H1 (cell line): ENCODE measurements around the gene DTWD2. TPM values are rescaled to one million over a fixed set of nuclear protein-coding genes. Genes with fewer than 3 reads are reported as not detected.

ENCODE experiments used
- CTCF ChIA-PET: fragments of 300-600 bp; sonication (Branson Sonifier 250); formaldehyde crosslinking; loops from one replicate; lab custom pipeline; 2021; ENCODE audit not compliant: partially characterized antibody; lab: Charles Lee
- POLR2A ChIA-PET: fragments of 300-600 bp; sonication (Branson Sonifier 250); formaldehyde crosslinking; loops from one replicate; lab custom pipeline; 2021; ENCODE audit warnings: inconsistent platforms; ENCODE audit not compliant: partially characterized antibody; lab: Charles Lee
- DNase-seq, 2 experiments: peaks; one replicate each; pipeline versions ENCODE4 v3.0.0 to v3.0.0-alpha.2; 2010 to 2022; ENCODE audit warnings: low spot score in 2 of 2, low read depth in 1 of 2, mixed read lengths in 1 of 2
- FAIRE-seq: peaks from 2 replicates; lab custom pipeline; 2011; peaks lifted over from hg19 to GRCh38; lab: Jason Lieb, UNC
- H2AFZ ChIP-seq: 2 replicates; pipeline ENCODE4 v1.8.1; 2012; ENCODE audit warnings: low read length, inconsistent platforms
- H2AK5ac ChIP-seq: 2 replicates; pipeline ENCODE4 v1.6.1; 2013; ENCODE audit warnings: low read depth, low read length
- H2BK120ac ChIP-seq: replicated peaks from 2 replicates; pipeline ENCODE3; 2013; ENCODE audit warnings: low read depth, low read length, inconsistent platforms
- H2BK12ac ChIP-seq: 2 replicates; pipeline ENCODE4 v1.6.1; 2013; ENCODE audit warnings: low read depth, low read length
- H2BK15ac ChIP-seq: 2 replicates; pipeline ENCODE4 v1.6.1; 2013; ENCODE audit warnings: low read length
- H2BK20ac ChIP-seq: 2 replicates; pipeline ENCODE4 v1.6.1; 2013; ENCODE audit warnings: low read length
- H2BK5ac ChIP-seq: 2 replicates; pipeline ENCODE4 v1.6.1; 2013; ENCODE audit warnings: low read depth, low read length
- H3K14ac ChIP-seq: 2 replicates; pipeline ENCODE4 v1.6.1; 2013; ENCODE audit warnings: inconsistent platforms; ENCODE audit not compliant: insufficient read length
- H3K18ac ChIP-seq: 2 replicates; pipeline ENCODE4 v1.6.1; 2013; ENCODE audit warnings: low read length; ENCODE audit errors: extremely low read depth
- H3K23ac ChIP-seq: 2 replicates; pipeline ENCODE4 v1.6.1; 2013; ENCODE audit warnings: inconsistent platforms; ENCODE audit not compliant: insufficient read length
- H3K23me2 ChIP-seq: 2 replicates; pipeline ENCODE4 v1.6.1; 2013; ENCODE audit warnings: low read depth, low read length
- H3K27ac ChIP-seq: 2 replicates; pipeline ENCODE4 v1.6.1; 2011; ENCODE audit warnings: low read depth, low read length, inconsistent platforms
- H3K27me3 ChIP-seq, 4 experiments: replicated peaks in 1 of 4; 1 replicate in 1 of 4; 2 replicates in 3 of 4; pipeline versions ENCODE4 v1.6.1 to v1.8.1; 2011 to 2013; ENCODE audit warnings: low read length in 3 of 4, mild to moderate bottlenecking in 3 of 4, inconsistent platforms in 2 of 4, mixed read lengths in 2 of 4, moderate library complexity in 1 of 4; ENCODE audit not compliant: control insufficient read depth in 3 of 4, insufficient read depth in 3 of 4; ENCODE audit errors: extremely low read depth in 1 of 4
- H3K36me3 ChIP-seq, 4 experiments: 2 replicates each; pipeline versions ENCODE4 v1.6.1 to v1.8.1; 2011 to 2013; ENCODE audit warnings: mild to moderate bottlenecking in 4 of 4, low read length in 3 of 4, moderate library complexity in 2 of 4, control low read depth in 1 of 4, inconsistent platforms in 1 of 4; ENCODE audit not compliant: insufficient read depth in 4 of 4, control insufficient read depth in 2 of 4
- H3K4ac ChIP-seq: replicated peaks from 2 replicates; pipeline ENCODE3; 2013; ENCODE audit warnings: low read length, low read depth, mixed read lengths, inconsistent platforms; ENCODE audit not compliant: insufficient read length
- H3K4me1 ChIP-seq, 4 experiments: replicated peaks in 1 of 4; 1 replicate in 1 of 4; 2 replicates in 3 of 4; pipeline versions ENCODE4 v1.6.1 to v1.8.1; 2011 to 2013; ENCODE audit warnings: low read length in 3 of 4, inconsistent platforms in 2 of 4, mixed read lengths in 1 of 4; ENCODE audit not compliant: insufficient read depth in 4 of 4, control insufficient read depth in 3 of 4
- H3K4me2 ChIP-seq, 2 experiments: 2 replicates each; pipeline versions ENCODE4 v1.6.1 to v1.8.1; 2011 to 2013; ENCODE audit warnings: low read depth in 2 of 2, low read length in 2 of 2, control low read depth in 1 of 2, inconsistent platforms in 1 of 2, mild to moderate bottlenecking in 1 of 2; ENCODE audit not compliant: insufficient read depth in 1 of 2
- H3K4me3 ChIP-seq, 4 experiments: fragments of 200-600, 300-600 bp in 1 of 4; sonication (generic), shearing (Covaris generic), sonication (Bioruptor Twin) in 1 of 4; 2 replicates each; pipeline versions ENCODE4 v1.5.1 to v1.8.1; 2011 to 2016; ENCODE audit warnings: low read length in 4 of 4, low read depth in 3 of 4, control low read depth in 2 of 4, inconsistent platforms in 2 of 4, mild to moderate bottlenecking in 2 of 4, mixed read lengths in 1 of 4, moderate library complexity in 1 of 4; ENCODE audit not compliant: insufficient read depth in 2 of 4; ENCODE audit errors: extremely low read depth in 1 of 4
- H3K56ac ChIP-seq: replicated peaks from 2 replicates; pipeline ENCODE3; 2013; ENCODE audit warnings: low read depth, mild to moderate bottlenecking, mixed read lengths, low read length, inconsistent platforms; ENCODE audit not compliant: insufficient read length
- H3K79me1 ChIP-seq: 2 replicates; pipeline ENCODE4 v1.6.1; 2013; ENCODE audit warnings: low read depth, low read length, control low read depth
- H3K79me2 ChIP-seq, 2 experiments: 2 replicates each; pipeline versions ENCODE4 v1.6.1 to v1.8.1; 2012 to 2013; ENCODE audit warnings: low read length in 2 of 2, mild to moderate bottlenecking in 2 of 2, inconsistent platforms in 1 of 2; ENCODE audit not compliant: insufficient read depth in 2 of 2, control insufficient read depth in 1 of 2
- H3K9ac ChIP-seq, 4 experiments: replicated peaks in 1 of 4; 1 replicate in 1 of 4; 2 replicates in 3 of 4; pipeline versions ENCODE4 v1.6.1 to v1.8.1; 2011 to 2013; ENCODE audit warnings: low read depth in 3 of 4, low read length in 3 of 4, control low read depth in 2 of 4, mild to moderate bottlenecking in 2 of 4, moderate library complexity in 2 of 4, inconsistent platforms in 1 of 4; ENCODE audit errors: extremely low read depth in 1 of 4
- H3K9me3 ChIP-seq, 2 experiments: 2 replicates each; pipeline versions ENCODE4 v1.6.1 to v1.8.1; 2012 to 2013; ENCODE audit warnings: mild to moderate bottlenecking in 2 of 2, moderate library complexity in 2 of 2, control low read depth in 1 of 2, inconsistent platforms in 1 of 2, low read depth in 1 of 2, low read length in 1 of 2, mixed read lengths in 1 of 2; ENCODE audit not compliant: insufficient read depth in 2 of 2
- H4K20me1 ChIP-seq, 2 experiments: replicated peaks in 1 of 2; 2 replicates each; pipeline versions ENCODE3 to v1.8.1; 2011 to 2013; ENCODE audit warnings: inconsistent platforms in 2 of 2, low read length in 2 of 2, mild to moderate bottlenecking in 1 of 2; ENCODE audit not compliant: insufficient read depth in 2 of 2, control insufficient read depth in 1 of 2
- H4K5ac ChIP-seq: 2 replicates; pipeline ENCODE4 v1.6.1; 2013; ENCODE audit warnings: low read length, low read depth, mixed read lengths, inconsistent platforms; ENCODE audit not compliant: insufficient read length
- H4K8ac ChIP-seq: 2 replicates; pipeline ENCODE4 v1.8.0; 2013; ENCODE audit warnings: mild to moderate bottlenecking, moderate library complexity, low read length, inconsistent platforms; ENCODE audit not compliant: insufficient read depth; ENCODE audit errors: extremely low read depth
- H4K91ac ChIP-seq: replicated peaks from 2 replicates; pipeline ENCODE3; 2013; ENCODE audit warnings: low read length, mixed read lengths, inconsistent platforms; ENCODE audit not compliant: insufficient read length
- ATF3 ChIP-seq: IDR thresholded peaks from 2 replicates; pipeline ENCODE4 v1.6.1; 2011; ENCODE audit warnings: low read depth, mild to moderate bottlenecking, low read length; ENCODE audit not compliant: insufficient read depth
- CHD2 ChIP-seq: IDR thresholded peaks from 2 replicates; pipeline ENCODE4 v1.6.1; 2012; ENCODE audit warnings: low read length, improper control_type of control experiment
- SAP30 ChIP-seq: fragments of 300-600 bp; sonication (generic); IDR thresholded peaks from 2 replicates; pipeline ENCODE4 v1.7.1; 2012; ENCODE audit warnings: low read length, moderate library complexity, mild to moderate bottlenecking, inconsistent platforms; ENCODE audit not compliant: insufficient read depth, insufficient replicate concordance
- WGBS, 2 experiments: shearing (Covaris generic) in 1 of 2; methylation state at CpG; one replicate each; pipeline versions ENCODE4 v1.1.6 to v1.1.7; 2013 to 2015; ENCODE audit warnings: low lambda C conversion rate in 2 of 2, mixed read lengths in 2 of 2, inconsistent platforms in 1 of 2, low coverage in 1 of 2, missing lambda C conversion rate in 1 of 2; ENCODE audit not compliant: insufficient replicate concordance in 2 of 2, insufficient coverage in 1 of 2, insufficient read length in 1 of 2; ENCODE audit errors: extremely low coverage in 1 of 2, missing lambda C conversion rate in 1 of 2; 5-methylcytosine and 5-hydroxymethylcytosine counted together
- polyA plus RNA-seq, 7 experiments: library from polyadenylated mRNA; depleted of rRNA in 3 of 7; stranded (reverse) in 5 of 7; unstranded in 2 of 7; fragments of >200 nt in 5 of 7; fragments of 200-250 nt in 2 of 7; gene quantifications; 1 replicate in 5 of 7; 2 replicates in 1 of 7; 4 replicates in 1 of 7; pipeline versions ENCODE4 v1.2.1 to v1.2.3, GENCODE V29; 2011 to 2013; ENCODE audit warnings: missing spikeins in 2 of 7, mixed read lengths in 2 of 7
- total RNA-seq: library from RNA; stranded (reverse); fragmentation: NEBNext Ultra II Directional; extraction: Animal tissue kit (Norgen Biotek cat#: 25700); gene quantifications from 2 replicates; pipeline ENCODE4 v1.2.1, GENCODE V29; 2021

DTWD2 gene
- total and polyA plus RNA-seq, 2 of the 8 experiments (the other 6 are each of a cell fraction or from before 2014, with no cell fraction given), result 4.3 to 17.1 TPM

GRCh38 chr5:118854819-118855218, 133.5 kb downstream of the DTWD2 start:
- Histone ChIP-seq H3K36me3 (no peaks in the 10 kb centered on the region), H3K4me1 (no peaks in the 10 kb centered on the region), H3K4ac (no peak overlapping the region), H2AK5ac (no peak overlapping the region), H3K4me3 (no peak overlapping the region), H3K27me3 (no peaks in the 10 kb centered on the region), H3K23ac (no peak overlapping the region), H2BK5ac (no peak overlapping the region), H3K14ac (no peak overlapping the region), H2BK15ac (no peak overlapping the region), H3K9ac (no peak overlapping the region), H3K79me1 (no peaks in the 10 kb centered on the region), H2AFZ (no peak overlapping the region), H2BK120ac (no peak overlapping the region), H3K79me2 (no peaks in the 10 kb centered on the region), H3K27ac (no peak overlapping the region), H3K18ac (no peak overlapping the region), H3K9me3 (0 out of 4 replicates have a peak, but pooled peaks cover 0 to 2% of the 10 kb centered on the region in 2 experiments), H2BK20ac (no peak overlapping the region), H4K8ac (no peak overlapping the region), H4K20me1 (no peaks in the 10 kb centered on the region), H4K91ac (no peak overlapping the region), H2BK12ac (no peak overlapping the region), H3K23me2 (no peaks in the 10 kb centered on the region), H3K56ac (no peak overlapping the region), H3K4me2 (no peak overlapping the region), H4K5ac (no peak overlapping the region)
- no peak for FAIRE-seq
- ChIA-PET POLR2A (no interaction called here), CTCF (no interaction called here)
- 75% methylated on average over 5 of the region's 5 CpGs; no CpG with 5 or more reads in 1 of the 2 experiments for WGBS, 2 experiments
- no peak for TF ChIP-seq CHD2
- no peak for TF ChIP-seq ATF3
- TF ChIP-seq SAP30, result no peak
- DNase-seq, result no peak
